ENCODE measurements around the gene AKR1C8.

DNA sequence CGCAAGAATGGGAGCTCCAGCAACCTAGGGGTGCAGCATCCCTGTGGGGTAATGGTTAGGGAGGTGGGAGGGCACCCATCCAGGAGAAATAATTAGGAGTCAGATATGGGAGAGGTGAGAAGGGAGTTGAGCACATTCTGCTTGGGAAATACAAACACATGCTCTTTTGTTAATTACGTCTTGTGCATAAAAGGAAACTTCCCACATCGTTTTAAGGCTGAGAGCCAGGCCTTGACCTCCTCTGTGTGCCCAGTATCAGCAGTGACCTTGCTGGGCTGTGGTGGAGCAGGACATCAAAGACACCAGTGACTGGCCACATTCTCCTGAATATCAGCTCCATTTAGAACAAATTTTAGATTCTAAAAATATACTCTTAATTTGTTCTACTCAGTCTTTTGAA, 34.3 kb upstream of the AKR1C8 start:
- TF ChIP-seq, protein P1, sequence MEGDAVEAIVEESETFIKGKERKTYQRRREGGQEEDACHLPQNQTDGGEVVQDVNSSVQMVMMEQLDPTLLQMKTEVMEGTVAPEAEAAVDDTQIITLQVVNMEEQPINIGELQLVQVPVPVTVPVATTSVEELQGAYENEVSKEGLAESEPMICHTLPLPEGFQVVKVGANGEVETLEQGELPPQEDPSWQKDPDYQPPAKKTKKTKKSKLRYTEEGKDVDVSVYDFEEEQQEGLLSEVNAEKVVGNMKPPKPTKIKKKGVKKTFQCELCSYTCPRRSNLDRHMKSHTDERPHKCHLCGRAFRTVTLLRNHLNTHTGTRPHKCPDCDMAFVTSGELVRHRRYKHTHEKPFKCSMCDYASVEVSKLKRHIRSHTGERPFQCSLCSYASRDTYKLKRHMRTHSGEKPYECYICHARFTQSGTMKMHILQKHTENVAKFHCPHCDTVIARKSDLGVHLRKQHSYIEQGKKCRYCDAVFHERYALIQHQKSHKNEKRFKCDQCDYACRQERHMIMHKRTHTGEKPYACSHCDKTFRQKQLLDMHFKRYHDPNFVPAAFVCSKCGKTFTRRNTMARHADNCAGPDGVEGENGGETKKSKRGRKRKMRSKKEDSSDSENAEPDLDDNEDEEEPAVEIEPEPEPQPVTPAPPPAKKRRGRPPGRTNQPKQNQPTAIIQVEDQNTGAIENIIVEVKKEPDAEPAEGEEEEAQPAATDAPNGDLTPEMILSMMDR (IDR thresholded peaks at IDR 0.05; ENCODE audit: insufficient read depth, low read length), result no peak
- TF ChIP-seq SPI1 (IDR thresholded peaks at IDR 0.05; ENCODE audit: borderline replicate concordance, low read depth) (no peak), POLR2AphosphoS5 (IDR thresholded peaks at IDR 0.05; ENCODE audit: low read depth) (no peak), GABPA (IDR thresholded peaks at IDR 0.05; ENCODE audit: low read depth) (no peak)
- TF ChIP-seq, protein P2, sequence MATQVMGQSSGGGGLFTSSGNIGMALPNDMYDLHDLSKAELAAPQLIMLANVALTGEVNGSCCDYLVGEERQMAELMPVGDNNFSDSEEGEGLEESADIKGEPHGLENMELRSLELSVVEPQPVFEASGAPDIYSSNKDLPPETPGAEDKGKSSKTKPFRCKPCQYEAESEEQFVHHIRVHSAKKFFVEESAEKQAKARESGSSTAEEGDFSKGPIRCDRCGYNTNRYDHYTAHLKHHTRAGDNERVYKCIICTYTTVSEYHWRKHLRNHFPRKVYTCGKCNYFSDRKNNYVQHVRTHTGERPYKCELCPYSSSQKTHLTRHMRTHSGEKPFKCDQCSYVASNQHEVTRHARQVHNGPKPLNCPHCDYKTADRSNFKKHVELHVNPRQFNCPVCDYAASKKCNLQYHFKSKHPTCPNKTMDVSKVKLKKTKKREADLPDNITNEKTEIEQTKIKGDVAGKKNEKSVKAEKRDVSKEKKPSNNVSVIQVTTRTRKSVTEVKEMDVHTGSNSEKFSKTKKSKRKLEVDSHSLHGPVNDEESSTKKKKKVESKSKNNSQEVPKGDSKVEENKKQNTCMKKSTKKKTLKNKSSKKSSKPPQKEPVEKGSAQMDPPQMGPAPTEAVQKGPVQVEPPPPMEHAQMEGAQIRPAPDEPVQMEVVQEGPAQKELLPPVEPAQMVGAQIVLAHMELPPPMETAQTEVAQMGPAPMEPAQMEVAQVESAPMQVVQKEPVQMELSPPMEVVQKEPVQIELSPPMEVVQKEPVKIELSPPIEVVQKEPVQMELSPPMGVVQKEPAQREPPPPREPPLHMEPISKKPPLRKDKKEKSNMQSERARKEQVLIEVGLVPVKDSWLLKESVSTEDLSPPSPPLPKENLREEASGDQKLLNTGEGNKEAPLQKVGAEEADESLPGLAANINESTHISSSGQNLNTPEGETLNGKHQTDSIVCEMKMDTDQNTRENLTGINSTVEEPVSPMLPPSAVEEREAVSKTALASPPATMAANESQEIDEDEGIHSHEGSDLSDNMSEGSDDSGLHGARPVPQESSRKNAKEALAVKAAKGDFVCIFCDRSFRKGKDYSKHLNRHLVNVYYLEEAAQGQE (IDR thresholded peaks at IDR 0.05; ENCODE audit: insufficient replicate concordance, low read depth), result no peak

Data from HL-60 (cell line).